K562 (cell line): ENCODE data around the gene HOXA11. TPM values are rescaled to one million over a fixed set of nuclear protein-coding genes. Genes with fewer than 3 reads are reported as not detected.

Source experiments
- FIP1L1 ChIP-seq: fragments of 200-400 bp; formaldehyde crosslinking; IDR thresholded peaks from 2 replicates; pipeline ENCODE4 v1.6.1; 2018; ENCODE audit warnings: mild to moderate bottlenecking, low read depth, low read length; ENCODE audit not compliant: poor library complexity, severe bottlenecking
- NCOA2 ChIP-seq, 2 experiments: fragments of 450-650 bp; IDR thresholded peaks; 2 replicates each; pipeline ENCODE4 v1.6.1; 2018; ENCODE audit warnings: mild to moderate bottlenecking in 2 of 2, moderate library complexity in 1 of 2; ENCODE audit not compliant: partially characterized antibody in 2 of 2
- NCOR1 ChIP-seq: fragments of 450-650 bp; IDR thresholded peaks from 2 replicates; pipeline ENCODE4 v1.6.1; 2016; ENCODE audit warnings: mild to moderate bottlenecking, moderate library complexity
- SAFB2 ChIP-seq: fragments of 200-400 bp; formaldehyde crosslinking; IDR thresholded peaks from 2 replicates; pipeline ENCODE4 v1.6.1; 2018; ENCODE audit warnings: borderline replicate concordance, low read length, low read depth, moderate library complexity; ENCODE audit not compliant: severe bottlenecking
- SMARCA4 ChIP-seq: fragments of 450-650 bp; IDR thresholded peaks from 2 replicates; pipeline ENCODE4 v1.6.1; 2016
- polyA plus RNA-seq, 8 experiments: library from polyadenylated mRNA; depleted of rRNA in 4 of 8; stranded (reverse) in 5 of 8; unstranded in 3 of 8; fragments of >200 nt; fragmentation: Nextera tagmentation in 2 of 8; fragmentation: Illumina TruSeq in 1 of 8; extraction: Ambion mirVana in 2 of 8; extraction: Trizol in 1 of 8; gene quantifications; 2 replicates each; pipeline versions ENCODE4 v1.2.1 to v1.2.3, GENCODE V29; 2011 to 2014; ENCODE audit warnings: inconsistent platforms in 1 of 8, missing spikeins in 1 of 8
- total RNA-seq, 7 experiments: library from RNA; depleted of rRNA in 6 of 7; stranded (reverse); fragments of >200 nt in 6 of 7; fragmentation: Illumina TruSeq in 2 of 7; extraction: Trizol in 2 of 7; gene quantifications; 2 replicates each; pipeline versions ENCODE4 v1.2.1 to v1.2.3, GENCODE V29; 2011 to 2021; ENCODE audit warnings: low replicate concordance in 1 of 7
- TF ChIP-seq, protein P1 (sequence below): fragments of 250-450 bp; sonication (Bioruptor Pico); IDR thresholded peaks from 2 replicates; pipeline ENCODE4 v1.8.0; 2021; ENCODE audit warnings: moderate library complexity, mild to moderate bottlenecking, inconsistent platforms
- TF ChIP-seq, protein P2 (sequence below): conservative IDR thresholded peaks from 2 replicates; pipeline ENCODE4 v1.6.1; 2011; ENCODE audit warnings: low read depth, mild to moderate bottlenecking, low read length; ENCODE audit not compliant: control insufficient read depth

The HOXA11 gene
- total and polyA plus RNA-seq, 9 of the 15 experiments (the other 6 are each of a cell fraction or from before 2014, with no cell fraction given), result not detected

DNA sequence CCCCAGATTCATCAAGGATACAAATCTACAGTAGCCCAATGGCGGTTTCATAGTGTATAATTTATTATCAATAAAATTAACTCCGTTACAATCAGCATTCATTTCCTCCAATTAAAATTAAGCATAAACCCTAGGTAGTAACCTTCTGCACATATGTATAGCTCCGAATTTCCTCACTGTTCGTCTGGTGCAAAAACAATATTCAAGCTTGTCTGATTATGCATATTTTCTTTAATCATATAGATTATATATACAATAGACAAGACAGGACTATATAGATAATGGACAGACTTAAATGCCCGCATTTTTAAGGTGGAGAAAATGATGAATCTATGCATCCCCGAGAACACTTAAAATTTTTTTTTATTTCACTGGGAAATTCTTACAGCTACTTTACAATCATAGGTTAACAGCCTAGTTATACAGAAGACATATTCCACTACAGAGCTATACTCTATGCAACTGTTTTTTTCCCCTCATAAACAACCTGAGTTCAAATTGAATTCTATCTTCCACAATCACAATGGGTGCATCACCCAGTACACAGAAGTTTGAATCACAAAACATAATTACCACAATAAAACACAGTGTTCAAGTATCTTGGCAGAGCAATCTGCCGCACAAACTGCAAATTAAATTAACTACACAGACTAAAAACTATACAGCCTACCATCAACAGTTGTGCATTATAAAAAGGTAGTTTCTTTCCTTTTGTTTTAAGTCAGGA is 22.3 kb downstream of the HOXA11 start (continued):
- TF ChIP-seq, protein P1, sequence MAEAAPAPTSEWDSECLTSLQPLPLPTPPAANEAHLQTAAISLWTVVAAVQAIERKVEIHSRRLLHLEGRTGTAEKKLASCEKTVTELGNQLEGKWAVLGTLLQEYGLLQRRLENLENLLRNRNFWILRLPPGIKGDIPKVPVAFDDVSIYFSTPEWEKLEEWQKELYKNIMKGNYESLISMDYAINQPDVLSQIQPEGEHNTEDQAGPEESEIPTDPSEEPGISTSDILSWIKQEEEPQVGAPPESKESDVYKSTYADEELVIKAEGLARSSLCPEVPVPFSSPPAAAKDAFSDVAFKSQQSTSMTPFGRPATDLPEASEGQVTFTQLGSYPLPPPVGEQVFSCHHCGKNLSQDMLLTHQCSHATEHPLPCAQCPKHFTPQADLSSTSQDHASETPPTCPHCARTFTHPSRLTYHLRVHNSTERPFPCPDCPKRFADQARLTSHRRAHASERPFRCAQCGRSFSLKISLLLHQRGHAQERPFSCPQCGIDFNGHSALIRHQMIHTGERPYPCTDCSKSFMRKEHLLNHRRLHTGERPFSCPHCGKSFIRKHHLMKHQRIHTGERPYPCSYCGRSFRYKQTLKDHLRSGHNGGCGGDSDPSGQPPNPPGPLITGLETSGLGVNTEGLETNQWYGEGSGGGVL (CRISPR knock-in tag), result no peak
- TF ChIP-seq FIP1L1 (no peak), SMARCA4 (no peak), NCOA2 (IDR thresholded peaks at IDR 0.05; ENCODE audit: partially characterized antibody in 2 of 2) (no peak), SAFB2 (no peak), NCOR1 (no peak)
- TF ChIP-seq, protein P2, sequence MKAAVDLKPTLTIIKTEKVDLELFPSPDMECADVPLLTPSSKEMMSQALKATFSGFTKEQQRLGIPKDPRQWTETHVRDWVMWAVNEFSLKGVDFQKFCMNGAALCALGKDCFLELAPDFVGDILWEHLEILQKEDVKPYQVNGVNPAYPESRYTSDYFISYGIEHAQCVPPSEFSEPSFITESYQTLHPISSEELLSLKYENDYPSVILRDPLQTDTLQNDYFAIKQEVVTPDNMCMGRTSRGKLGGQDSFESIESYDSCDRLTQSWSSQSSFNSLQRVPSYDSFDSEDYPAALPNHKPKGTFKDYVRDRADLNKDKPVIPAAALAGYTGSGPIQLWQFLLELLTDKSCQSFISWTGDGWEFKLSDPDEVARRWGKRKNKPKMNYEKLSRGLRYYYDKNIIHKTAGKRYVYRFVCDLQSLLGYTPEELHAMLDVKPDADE, result no peak
